Common myeloid progenitor, CD34-positive (primary cell): ENCODE data around the gene MCCD1.

Source experiments
- CTCF ChIA-PET: fragments of 350-600 bp; sonication (Branson Sonifier 250); formaldehyde crosslinking; loops from one replicate; lab custom pipeline; 2021; ENCODE audit warnings: antibody characterized with exemption; lab: Charles Lee
- POLR2A ChIA-PET: fragments of 350-600 bp; sonication (Branson Sonifier 250); formaldehyde crosslinking; loops from one replicate; lab custom pipeline; 2021; ENCODE audit warnings: antibody characterized with exemption; lab: Charles Lee
- DNase-seq, 3 donors: peaks; one replicate each; pipeline versions ENCODE4 v3.0.0 to v3.0.0-alpha.2; 2013
- H3K27ac ChIP-seq, 2 experiments: 1 replicate in 1 of 2; 2 replicates in 1 of 2; pipeline ENCODE4 v1.7.0; 2013; ENCODE audit warnings: inconsistent platforms in 2 of 2, low read length in 2 of 2, mild to moderate bottlenecking in 2 of 2, low read depth in 1 of 2, moderate library complexity in 1 of 2; ENCODE audit not compliant: severe bottlenecking in 2 of 2, insufficient read depth in 1 of 2, poor library complexity in 1 of 2
- H3K27me3 ChIP-seq, 5 experiments: replicated peaks in 2 of 5; 1 replicate in 3 of 5; 2 replicates in 2 of 5; pipeline versions ENCODE4 v1.6.1 to v1.7.0; 2013; ENCODE audit warnings: low read length in 4 of 5, mild to moderate bottlenecking in 2 of 5, moderate library complexity in 2 of 5, inconsistent platforms in 1 of 5; ENCODE audit not compliant: insufficient read depth in 5 of 5, control insufficient read depth in 4 of 5
- H3K36me3 ChIP-seq, 4 experiments: 1 replicate in 2 of 4; 2 replicates in 2 of 4; pipeline versions ENCODE4 v1.6.1 to v1.7.0; 2013; ENCODE audit warnings: low read length in 3 of 4, control low read depth in 1 of 4, mild to moderate bottlenecking in 1 of 4; ENCODE audit not compliant: control insufficient read depth in 4 of 4, insufficient read depth in 4 of 4
- H3K4me1 ChIP-seq, 4 experiments: 1 replicate in 3 of 4; 2 replicates in 1 of 4; pipeline versions ENCODE4 v1.6.1 to v1.7.1; 2013; ENCODE audit warnings: low read length in 3 of 4, mild to moderate bottlenecking in 3 of 4, control low read depth in 1 of 4, inconsistent platforms in 1 of 4, moderate library complexity in 1 of 4; ENCODE audit not compliant: control insufficient read depth in 4 of 4, insufficient read depth in 4 of 4; ENCODE audit errors: control extremely low read depth in 1 of 4
- H3K4me3 ChIP-seq, 7 experiments: 1 replicate in 4 of 7; 2 replicates in 3 of 7; pipeline versions ENCODE4 v1.5.1 to v1.7.0; 2013; ENCODE audit warnings: mild to moderate bottlenecking in 7 of 7, low read length in 6 of 7, moderate library complexity in 6 of 7, inconsistent platforms in 2 of 7, low read depth in 2 of 7, control low read depth in 1 of 7; ENCODE audit not compliant: insufficient read depth in 4 of 7, control insufficient read depth in 1 of 7; ENCODE audit errors: extremely low read depth in 1 of 7
- H3K9me3 ChIP-seq, 5 experiments: 1 replicate in 4 of 5; 2 replicates in 1 of 5; pipeline versions ENCODE4 v1.6.1 to v1.7.1; 2013; ENCODE audit warnings: low read length in 4 of 5, mild to moderate bottlenecking in 2 of 5, inconsistent platforms in 1 of 5, low read depth in 1 of 5, moderate library complexity in 1 of 5; ENCODE audit not compliant: control insufficient read depth in 4 of 5, insufficient read depth in 2 of 5; ENCODE audit errors: control extremely low read depth in 1 of 5
- WGBS: methylation state at CpG from one replicate; pipeline ENCODE4 v1.1.5; 2013; ENCODE audit not compliant: insufficient coverage; 5-methylcytosine and 5-hydroxymethylcytosine counted together

The MCCD1 gene

GRCh38 chr6:31577579-31577966 is 48.8 kb downstream of the MCCD1 start:
- CTCF ChIA-PET = interaction anchor here (1.2 to 19.6 kb wide), 5 partner anchors 9 to 46 kb away, joined by 3 to 605 read pairs (median 139); partner anchors contain the start of genes ATP6V1G2, DDX39B, LST1 and LTA
- Histone ChIP-seq H3K36me3 (no peaks in the 10 kb centered on the region), H3K27me3 (no peaks in the 10 kb centered on the region), H3K27ac (no peak overlapping the region), H3K9me3 (no peaks in the 10 kb centered on the region), H3K4me3 (no peak overlapping the region), H3K4me1 (peaks cover under 1 to 50% (median 42%) of the 10 kb centered on the region in 4 experiments)
- POLR2A ChIA-PET = no interaction called here
- 90% methylated on average over 1 of the region's 3 CpGs for WGBS
- DNase-seq = no peak

GRCh38 chr6:31578184-31579118 is 49.7 kb downstream of the MCCD1 start:
- H3K4me1 ChIP-seq = peaks cover 6 to 52% (median 48%) of the 10 kb centered on the region in 4 experiments
- H3K4me3 ChIP-seq = no peak overlapping the region
- H3K27ac ChIP-seq = no peak overlapping the region
- ChIA-PET POLR2A (no interaction called here), CTCF (interaction anchor here (1.2 to 19.6 kb wide), 5 partner anchors 8 to 47 kb away, joined by 3 to 605 read pairs (median 139); partner anchors contain the start of genes ATP6V1G2, DDX39B, LST1 and LTA)
- no peaks in the 10 kb centered on the region for H3K27me3 ChIP-seq
- no peaks in the 10 kb centered on the region for H3K9me3 ChIP-seq
- 96% methylated on average over 9 of the region's 12 CpGs for whole genome bisulfite sequencing
- no peak for DNase-seq
- no peaks in the 10 kb centered on the region for H3K36me3 ChIP-seq

GRCh38 chr6:31579119-31579505 is 50.4 kb downstream of the MCCD1 start:
- Histone ChIP-seq H3K27me3 (no peaks in the 10 kb centered on the region), H3K4me3 (no peak overlapping the region), H3K36me3 (no peaks in the 10 kb centered on the region), H3K27ac (no peak overlapping the region), H3K9me3 (no peaks in the 10 kb centered on the region), H3K4me1 (peaks cover 6 to 57% (median 54%) of the 10 kb centered on the region in 4 experiments)
- 93% methylated on average over 3 of the region's 3 CpGs for WGBS
- DNase-seq = no peak
- CTCF ChIA-PET = interaction anchor here (6.5 to 19.6 kb wide), 4 partner anchors 8 to 29 kb away, joined by 76 to 605 read pairs (median 348); partner anchors contain the start of genes ATP6V1G2, DDX39B, LST1 and LTA
- POLR2A ChIA-PET = no interaction called here
